ENCODE data around the gene DUOX2. TPM values are rescaled to one million over a fixed set of nuclear protein-coding genes. Genes with fewer than 3 reads are reported as not detected.

Gene DUOX2
- total and polyA plus RNA-seq, 4 donors = 0.08 to 0.11 TPM; not detected in 2

DNA sequence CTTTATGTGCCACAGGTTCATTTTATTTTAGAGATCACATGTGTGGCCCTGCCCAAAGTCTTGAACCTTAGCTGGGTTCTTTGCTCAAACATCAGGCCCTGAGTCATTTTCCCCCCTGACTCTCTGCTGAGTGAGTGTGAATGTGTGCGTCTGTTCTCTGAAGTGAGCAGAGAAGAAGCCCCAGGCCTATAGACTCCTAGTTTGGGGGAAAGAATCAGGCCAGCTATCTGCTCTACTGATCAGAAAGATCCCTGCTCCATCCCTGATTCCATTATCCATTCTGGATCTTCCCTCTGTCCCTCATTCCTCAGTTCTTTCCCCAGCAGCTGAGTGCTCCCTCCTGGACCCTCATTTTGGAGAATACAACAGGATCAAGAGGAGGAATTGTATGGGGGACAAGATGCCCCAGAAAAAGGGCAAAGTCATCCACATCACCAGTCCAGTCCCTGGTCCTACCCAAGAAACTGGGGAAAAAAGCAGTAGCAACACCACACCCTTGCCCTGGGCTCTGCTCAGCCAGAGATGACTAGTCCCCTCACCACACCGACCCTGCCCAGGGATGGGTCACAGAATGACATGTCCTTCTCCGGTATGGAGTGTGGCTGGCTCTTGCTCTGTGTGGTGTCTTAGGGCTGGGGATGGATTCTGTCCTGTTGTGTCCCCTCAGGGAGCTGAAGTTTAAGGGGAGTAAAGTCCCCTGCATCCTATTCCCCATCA, 19.0 kb upstream of the DUOX2 start:
- H3K9me3 ChIP-seq (ENCODE audit: control insufficient read depth, insufficient read depth, low read length) = no peaks in the 10 kb centered on the region
- peaks cover 27% of the 10 kb centered on the region for H3K4me1 ChIP-seq (ENCODE audit: control insufficient read depth, insufficient read depth, low read length)
- no peak for DNase-seq (ENCODE audit: low read depth in 4 of 6, low spot score in 6 of 6)
- no peaks in the 10 kb centered on the region for H3K36me3 ChIP-seq (ENCODE audit: control insufficient read depth, insufficient read depth, low read length)
- H3K4me3 ChIP-seq (ENCODE audit: low read depth, low read length) = no peak overlapping the region
- 100% methylated on average over 1 of the region's 3 CpGs for WGBS (ENCODE audit: insufficient coverage)
- no peak overlapping the region for H3K27ac ChIP-seq (ENCODE audit: low read depth, low read length)
- peaks cover 70% of the 10 kb centered on the region for H3K27me3 ChIP-seq (ENCODE audit: control insufficient read depth, insufficient read depth, low read length)

GRCh38 chr15:45131510-45131909, 17.5 kb upstream of the DUOX2 start:
- peaks cover 75% of the 10 kb centered on the region for H3K27me3 ChIP-seq (ENCODE audit: control insufficient read depth, insufficient read depth, low read length)
- DNase-seq (ENCODE audit: low read depth in 4 of 6, low spot score in 6 of 6) = no peak
- H3K4me3 ChIP-seq (ENCODE audit: low read depth, low read length) = no peak overlapping the region
- no peaks in the 10 kb centered on the region for H3K9me3 ChIP-seq (ENCODE audit: control insufficient read depth, insufficient read depth, low read length)
- 90% methylated on average over 3 of the region's 3 CpGs for WGBS (ENCODE audit: insufficient coverage)
- H3K27ac ChIP-seq (ENCODE audit: low read depth, low read length) = no peak overlapping the region
- H3K36me3 ChIP-seq (ENCODE audit: control insufficient read depth, insufficient read depth, low read length) = no peaks in the 10 kb centered on the region
- peaks cover 27% of the 10 kb centered on the region for H3K4me1 ChIP-seq (ENCODE audit: control insufficient read depth, insufficient read depth, low read length)

DNA sequence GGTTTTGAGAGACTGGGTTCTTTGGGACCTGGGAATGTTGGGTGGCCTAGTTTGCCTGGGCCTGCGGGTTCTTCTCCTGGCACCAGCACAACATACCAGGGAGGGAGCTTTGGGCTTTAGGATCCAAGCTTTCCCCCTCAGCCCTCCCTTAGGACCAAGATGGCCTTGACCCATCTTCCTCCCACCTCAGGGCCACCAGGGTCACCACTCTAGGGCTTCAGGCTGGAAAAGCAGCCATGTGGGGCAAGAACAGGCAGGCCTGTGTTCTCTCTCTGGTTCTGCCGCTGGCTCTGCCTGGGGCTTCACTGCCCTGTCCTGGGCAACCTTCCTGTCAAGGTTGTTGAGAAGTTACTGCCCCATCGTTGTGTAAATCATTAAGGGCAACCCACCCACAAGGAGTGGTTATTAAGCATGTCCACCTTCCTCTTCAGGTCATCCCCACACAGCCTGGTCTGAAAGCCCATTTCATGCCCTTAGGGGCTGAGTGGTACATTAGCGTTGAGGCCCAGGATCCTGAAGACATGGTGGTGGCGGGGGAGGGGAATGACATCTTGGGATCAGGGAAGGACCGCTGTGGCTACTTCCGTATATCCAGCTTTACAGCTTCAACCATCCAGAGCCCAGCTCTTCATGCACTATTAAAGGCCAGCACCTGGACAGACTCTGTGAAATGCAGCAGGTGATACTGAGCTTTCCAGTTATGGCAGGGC, 16.5 kb upstream of the DUOX2 start:
- peaks cover 75% of the 10 kb centered on the region for H3K27me3 ChIP-seq (ENCODE audit: control insufficient read depth, insufficient read depth, low read length)
- WGBS (ENCODE audit: insufficient coverage) = 83% methylated on average over 2 of the region's 7 CpGs

GRCh38 chr15:45129651-45130129, 15.7 kb upstream of the DUOX2 start, which contains the start of the genes DUOX1 and DUOXA1:
Gene DUOX1 (plus strand): TSS chr15:45129994. CDS start chr15:45131967, 1,973 bp downstream.
Gene DUOXA1 (minus strand): TSS chr15:45129879. CDS start chr15:45123014, 6,865 bp downstream.
- Histone ChIP-seq H3K4me3 (ENCODE audit: low read depth, low read length) (no peak within 1 kb of the TSS), H3K36me3 (ENCODE audit: control insufficient read depth, insufficient read depth, low read length) (no peaks in the 10 kb centered on the region), H3K9me3 (ENCODE audit: control insufficient read depth, insufficient read depth, low read length) (no peaks in the 10 kb centered on the region), H3K27me3 (ENCODE audit: control insufficient read depth, insufficient read depth, low read length) (peaks cover 75% of the 10 kb centered on the region), H3K4me1 (ENCODE audit: control insufficient read depth, insufficient read depth, low read length) (peaks cover 13% of the 10 kb centered on the region), H3K27ac (ENCODE audit: low read depth, low read length) (no peak within 1 kb of the TSS)
- no peak for DNase-seq (ENCODE audit: low read depth in 4 of 6, low spot score in 6 of 6)
- WGBS (ENCODE audit: insufficient coverage) = under 1% methylated on average over 46 of the region's 46 CpGs

More for the DNA sequence above, 16.5 kb upstream of the DUOX2 start:
- Histone ChIP-seq H3K4me3 (ENCODE audit: low read depth, low read length) (no peak overlapping the region), H3K4me1 (ENCODE audit: control insufficient read depth, insufficient read depth, low read length) (peaks cover 20% of the 10 kb centered on the region), H3K9me3 (ENCODE audit: control insufficient read depth, insufficient read depth, low read length) (no peaks in the 10 kb centered on the region), H3K27ac (ENCODE audit: low read depth, low read length) (no peak overlapping the region), H3K36me3 (ENCODE audit: control insufficient read depth, insufficient read depth, low read length) (no peaks in the 10 kb centered on the region)
- no peak for DNase-seq (ENCODE audit: low read depth in 4 of 6, low spot score in 6 of 6)

- H3K9me3 ChIP-seq (ENCODE audit: control insufficient read depth, insufficient read depth, low read length) = no peaks in the 10 kb centered on the region
- H3K36me3 ChIP-seq (ENCODE audit: control insufficient read depth, insufficient read depth, low read length) = no peaks in the 10 kb centered on the region
- no peak overlapping the region for H3K27ac ChIP-seq (ENCODE audit: low read depth, low read length)
- DNase-seq (ENCODE audit: low read depth in 4 of 6, low spot score in 6 of 6) = no peak
- H3K27me3 ChIP-seq (ENCODE audit: control insufficient read depth, insufficient read depth, low read length) = peaks cover 71% of the 10 kb centered on the region
- no peak overlapping the region for H3K4me3 ChIP-seq (ENCODE audit: low read depth, low read length)
- under 1% methylated on average over 25 of the region's 47 CpGs for WGBS (ENCODE audit: insufficient coverage)
- H3K4me1 ChIP-seq (ENCODE audit: control insufficient read depth, insufficient read depth, low read length) = peaks cover 13% of the 10 kb centered on the region
These were observed 15.1 kb upstream of the DUOX2 start for GRCh38 chr15:45128971-45129639.

DNA sequence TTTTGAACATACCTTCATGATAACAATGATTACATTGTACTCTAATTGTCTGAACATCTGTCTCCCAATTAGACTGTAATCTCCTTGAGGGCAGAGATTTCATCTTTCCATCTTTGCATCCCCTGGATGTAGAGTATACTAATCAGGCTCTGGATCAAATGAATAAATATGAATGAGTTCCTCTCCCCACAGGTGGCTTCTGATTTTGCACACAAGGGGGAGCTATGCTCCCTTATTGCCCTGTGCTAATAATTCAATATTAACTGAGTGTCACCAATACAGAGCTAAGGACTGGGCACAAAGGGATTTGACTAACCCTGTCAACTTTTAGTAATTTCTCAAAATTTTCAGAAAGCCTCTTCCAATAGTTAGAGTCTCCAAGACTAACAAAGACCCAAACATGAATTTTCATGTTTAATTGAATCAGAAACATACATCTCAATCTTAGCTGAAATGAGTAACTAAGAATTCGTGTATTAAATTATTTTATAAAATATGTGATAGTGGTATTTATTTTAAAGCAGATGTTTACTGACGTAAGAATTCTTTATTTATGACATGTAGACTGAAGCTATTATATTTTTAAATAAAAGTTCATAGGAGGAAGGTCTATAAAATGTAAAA, 12.7 kb upstream of the DUOX2 start:
- Histone ChIP-seq H3K9me3 (ENCODE audit: control insufficient read depth, insufficient read depth, low read length) (no peaks in the 10 kb centered on the region), H3K27me3 (ENCODE audit: control insufficient read depth, insufficient read depth, low read length) (peaks cover 63% of the 10 kb centered on the region), H3K36me3 (ENCODE audit: control insufficient read depth, insufficient read depth, low read length) (no peaks in the 10 kb centered on the region), H3K4me3 (ENCODE audit: low read depth, low read length) (no peak overlapping the region), H3K27ac (ENCODE audit: low read depth, low read length) (no peak overlapping the region), H3K4me1 (ENCODE audit: control insufficient read depth, insufficient read depth, low read length) (peaks cover 13% of the 10 kb centered on the region)
- DNase-seq (ENCODE audit: low read depth in 4 of 6, low spot score in 6 of 6) = no peak
- no CpG with 5 or more reads among the region's 2 CpGs for WGBS (ENCODE audit: insufficient coverage)

DNA sequence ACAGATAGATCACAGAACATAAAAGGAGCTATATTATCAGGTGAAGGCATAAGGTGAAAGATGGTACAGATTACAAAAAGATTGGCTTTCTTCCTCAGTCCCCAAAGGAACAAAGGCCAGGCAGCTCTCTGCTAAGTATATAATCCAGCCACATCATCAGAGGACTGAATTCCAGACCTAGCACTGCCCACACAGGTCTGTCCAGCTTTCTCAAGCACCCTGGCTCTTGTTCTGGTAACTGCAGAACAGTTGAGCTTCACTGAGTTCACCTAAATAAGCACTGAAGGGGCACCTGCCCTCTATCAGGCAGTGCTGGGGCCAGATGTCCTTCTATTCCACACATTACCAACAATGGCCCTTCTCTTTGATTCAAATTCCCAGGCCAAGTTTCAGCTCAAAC, 9.4 kb upstream of the DUOX2 start:
- no peak overlapping the region for H3K4me3 ChIP-seq (ENCODE audit: low read depth, low read length)
- peaks cover 32% of the 10 kb centered on the region for H3K27me3 ChIP-seq (ENCODE audit: control insufficient read depth, insufficient read depth, low read length)
- no peak overlapping the region for H3K27ac ChIP-seq (ENCODE audit: low read depth, low read length)
- no peaks in the 10 kb centered on the region for H3K4me1 ChIP-seq (ENCODE audit: control insufficient read depth, insufficient read depth, low read length)
- H3K9me3 ChIP-seq (ENCODE audit: control insufficient read depth, insufficient read depth, low read length) = no peaks in the 10 kb centered on the region
- DNase-seq (ENCODE audit: low read depth in 4 of 6, low spot score in 6 of 6) = no peak
- H3K36me3 ChIP-seq (ENCODE audit: control insufficient read depth, insufficient read depth, low read length) = no peaks in the 10 kb centered on the region

- 78% methylated on average over 5 of the region's 7 CpGs for WGBS (ENCODE audit: insufficient coverage)
- peaks cover 27% of the 10 kb centered on the region for H3K27me3 ChIP-seq (ENCODE audit: control insufficient read depth, insufficient read depth, low read length)
These were observed 8.7 kb upstream of the DUOX2 start for GRCh38 chr15:45122719-45123118.

GRCh38 chr15:45121706-45122417, 7.9 kb upstream of the DUOX2 start:
- no peak for DNase-seq (ENCODE audit: low read depth in 4 of 6, low spot score in 6 of 6)
- H3K9me3 ChIP-seq (ENCODE audit: control insufficient read depth, insufficient read depth, low read length) = no peaks in the 10 kb centered on the region
- no peak overlapping the region for H3K4me3 ChIP-seq (ENCODE audit: low read depth, low read length)
- no peak overlapping the region for H3K27ac ChIP-seq (ENCODE audit: low read depth, low read length)
- peaks cover 31% of the 10 kb centered on the region for H3K27me3 ChIP-seq (ENCODE audit: control insufficient read depth, insufficient read depth, low read length)
- 69% methylated on average over 2 of the region's 9 CpGs for WGBS (ENCODE audit: insufficient coverage)
- H3K4me1 ChIP-seq (ENCODE audit: control insufficient read depth, insufficient read depth, low read length) = peaks cover 11% of the 10 kb centered on the region
- H3K36me3 ChIP-seq (ENCODE audit: control insufficient read depth, insufficient read depth, low read length) = no peaks in the 10 kb centered on the region

More at GRCh38 chr15:45122719-45123118, 8.7 kb upstream of the DUOX2 start:
- Histone ChIP-seq H3K4me1 (ENCODE audit: control insufficient read depth, insufficient read depth, low read length) (peaks cover 3% of the 10 kb centered on the region), H3K27ac (ENCODE audit: low read depth, low read length) (no peak overlapping the region), H3K36me3 (ENCODE audit: control insufficient read depth, insufficient read depth, low read length) (no peaks in the 10 kb centered on the region), H3K4me3 (ENCODE audit: low read depth, low read length) (no peak overlapping the region), H3K9me3 (ENCODE audit: control insufficient read depth, insufficient read depth, low read length) (no peaks in the 10 kb centered on the region)
- no peak for DNase-seq (ENCODE audit: low read depth in 4 of 6, low spot score in 6 of 6)
